NT2/D1 (cell line): ENCODE measurements around the gene CACNA2D4.
A peak's percentile ranks its signal among the peaks of the same experiment; 100 is the strongest.

Source experiments
- DNase-seq: peaks from one replicate; pipeline ENCODE4 v3.0.0-alpha.2; 2011; ENCODE audit warnings: low read depth, low spot score
- H3K27me3 ChIP-seq: 2 replicates; pipeline ENCODE4 v1.6.0; 2011; ENCODE audit warnings: mild to moderate bottlenecking; ENCODE audit not compliant: insufficient read length, insufficient read depth
- H3K36me3 ChIP-seq: 2 replicates; pipeline ENCODE4 v1.6.1; 2011; ENCODE audit warnings: mild to moderate bottlenecking, low read length, mixed read lengths; ENCODE audit not compliant: insufficient read depth, insufficient read length
- H3K4me1 ChIP-seq: 2 replicates; pipeline ENCODE4 v1.5.1; 2011; ENCODE audit not compliant: insufficient read depth, insufficient read length
- H3K4me3 ChIP-seq: 2 replicates; pipeline ENCODE4 v1.5.1; 2011; ENCODE audit warnings: low read depth; ENCODE audit not compliant: insufficient read length
- H3K9ac ChIP-seq: 2 replicates; pipeline ENCODE4 v1.6.0; 2011; ENCODE audit warnings: low read depth; ENCODE audit not compliant: insufficient read length
- H3K9me3 ChIP-seq: 2 replicates; pipeline ENCODE4 v1.5.1; 2011; ENCODE audit warnings: mild to moderate bottlenecking, low read length; ENCODE audit not compliant: insufficient read depth
- SUZ12 ChIP-seq: IDR thresholded peaks from 2 replicates; pipeline ENCODE4 v1.6.1; 2011; ENCODE audit not compliant: insufficient read length, insufficient read depth; ENCODE audit errors: extremely low read depth
- YY1 ChIP-seq: IDR thresholded peaks from 2 replicates; pipeline ENCODE4 v1.6.1; 2011; ENCODE audit not compliant: insufficient read length, insufficient read depth
- ZNF274 ChIP-seq: IDR thresholded peaks from 2 replicates; pipeline ENCODE4 v1.6.1; 2011; ENCODE audit warnings: mild to moderate bottlenecking, low read depth, low read length

CACNA2D4 gene

GRCh38 chr12:1838994-1839365 lies 79.5 kb downstream of the CACNA2D4 start:
- DNase-seq, result no peak
- no peak for TF ChIP-seq ZNF274
- TF ChIP-seq SUZ12, result no peak
- TF ChIP-seq YY1, result no peak
- no peaks in the 10 kb centered on the region for H3K27me3 ChIP-seq
- H3K4me3 ChIP-seq, result no peak overlapping the region
- no peaks in the 10 kb centered on the region for H3K36me3 ChIP-seq
- H3K9ac ChIP-seq, result no peak overlapping the region
- H3K4me1 ChIP-seq, result peaks cover 26% of the 10 kb centered on the region
- no peaks in the 10 kb centered on the region for H3K9me3 ChIP-seq

- DNase-seq, result no peak
Measured at GRCh38 chr12:1838205-1838993, 80.1 kb downstream of the CACNA2D4 start.

GRCh38 chr12:1837541-1838204 lies 80.8 kb downstream of the CACNA2D4 start:
- Histone ChIP-seq H3K4me3 (no peak overlapping the region), H3K27me3 (peaks cover 2% of the 10 kb centered on the region), H3K4me1 (peaks cover 24% of the 10 kb centered on the region), H3K36me3 (no peaks in the 10 kb centered on the region), H3K9me3 (no peaks in the 10 kb centered on the region), H3K9ac (no peak overlapping the region)
- TF ChIP-seq ZNF274, result no peak
- no peak for TF ChIP-seq YY1
- no peak for TF ChIP-seq SUZ12
- no peak for DNase-seq

More at GRCh38 chr12:1838205-1838993, 80.1 kb downstream of the CACNA2D4 start:
- H3K9me3 ChIP-seq, result no peaks in the 10 kb centered on the region
- H3K4me3 ChIP-seq, result no peak overlapping the region
- H3K9ac ChIP-seq, result no peak overlapping the region
- TF ChIP-seq ZNF274 (no peak), YY1 (no peak), SUZ12 (no peak)
- no peaks in the 10 kb centered on the region for H3K36me3 ChIP-seq
- H3K4me1 ChIP-seq, result peaks cover 26% of the 10 kb centered on the region
- H3K27me3 ChIP-seq, result peaks cover 2% of the 10 kb centered on the region

GRCh38 chr12:1836854-1837421 lies 81.5 kb downstream of the CACNA2D4 start:
- Histone ChIP-seq H3K9ac (peak overlapping the region; percentile 2), H3K4me3 (no peak overlapping the region), H3K9me3 (no peaks in the 10 kb centered on the region), H3K4me1 (peaks cover 24% of the 10 kb centered on the region), H3K27me3 (peaks cover 2% of the 10 kb centered on the region), H3K36me3 (no peaks in the 10 kb centered on the region)
- TF ChIP-seq YY1 (no peak), SUZ12 (no peak), ZNF274 (no peak)
- no peak for DNase-seq

GRCh38 chr12:1836241-1836803 lies 82.1 kb downstream of the CACNA2D4 start:
- H3K9ac ChIP-seq, result no peak overlapping the region
- no peaks in the 10 kb centered on the region for H3K36me3 ChIP-seq
- H3K27me3 ChIP-seq, result peaks cover 2% of the 10 kb centered on the region
- no peaks in the 10 kb centered on the region for H3K9me3 ChIP-seq
- TF ChIP-seq YY1 (no peak), SUZ12 (no peak), ZNF274 (no peak)
- H3K4me1 ChIP-seq, result peaks cover 22% of the 10 kb centered on the region
- H3K4me3 ChIP-seq, result no peak overlapping the region
- no peak for DNase-seq

- Histone ChIP-seq H3K4me1 (peaks cover 22% of the 10 kb centered on the region), H3K36me3 (no peaks in the 10 kb centered on the region), H3K4me3 (no peak overlapping the region), H3K27me3 (peaks cover 2% of the 10 kb centered on the region), H3K9ac (no peak overlapping the region), H3K9me3 (no peaks in the 10 kb centered on the region)
- DNase-seq, result no peak
- no peak for TF ChIP-seq ZNF274
- no peak for TF ChIP-seq YY1
- no peak for TF ChIP-seq SUZ12
Measured at GRCh38 chr12:1835211-1836131, 83.0 kb downstream of the CACNA2D4 start.
